Cardiac fibroblast (primary cell): ENCODE measurements around the gene C14orf132.

ENCODE experiments used
- DNase-seq, 2 donors: peaks; one replicate each; pipeline versions ENCODE4 v3.0.0 to v3.0.0-alpha.2; 2010; ENCODE audit warnings: low read depth in 2 of 2
- H3K4me3 ChIP-seq, 2 donors: replicated peaks in 1 of 2; 1 replicate in 1 of 2; 2 replicates in 1 of 2; pipeline ENCODE4 v1.5.1; 2011; ENCODE audit warnings: low read depth in 2 of 2, low read length in 2 of 2, mild to moderate bottlenecking in 2 of 2, moderate library complexity in 1 of 2
- TF ChIP-seq, protein P1 (sequence below): IDR thresholded peaks from one replicate; pipeline ENCODE4 v1.5.1; 2011; ENCODE audit warnings: low read depth, mild to moderate bottlenecking, low read length, inconsistent platforms

The C14orf132 gene

DNA sequence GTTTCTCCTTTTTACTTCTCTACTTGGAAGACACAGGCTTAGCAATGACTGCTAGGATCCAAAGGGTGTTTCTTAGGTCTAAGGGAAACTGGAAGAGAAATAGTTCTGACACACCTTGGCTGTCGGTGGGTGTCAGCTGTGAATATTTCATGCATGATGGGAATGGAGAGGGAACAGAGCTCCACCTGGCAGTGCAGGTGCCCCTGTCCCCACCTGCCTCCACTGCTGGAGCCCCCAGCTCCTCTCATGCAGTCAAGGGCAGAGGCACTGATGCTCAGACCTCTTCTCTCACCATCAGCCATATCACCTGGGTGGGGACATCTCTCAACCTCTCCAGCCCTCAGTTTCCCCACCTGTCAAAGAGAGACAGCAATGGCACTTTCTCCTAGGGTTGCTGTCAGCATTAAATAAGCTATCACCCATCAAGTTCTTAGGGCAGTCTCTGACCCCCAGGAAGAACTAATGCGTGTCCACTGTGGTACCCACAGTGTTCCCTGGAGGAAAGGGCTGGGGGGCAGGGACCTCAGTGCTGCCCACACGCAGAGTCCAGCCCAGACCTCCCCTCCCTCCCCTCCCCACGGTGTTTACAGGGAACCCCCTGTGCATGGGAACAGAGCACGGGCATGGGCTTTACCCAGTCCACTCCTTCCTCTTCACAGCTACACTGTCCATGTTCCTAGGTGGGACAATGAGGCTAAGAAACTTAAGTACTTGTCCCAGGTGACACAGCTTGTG is 69.1 kb downstream of the C14orf132 start:
- no peak for DNase-seq
- TF ChIP-seq, protein P1, sequence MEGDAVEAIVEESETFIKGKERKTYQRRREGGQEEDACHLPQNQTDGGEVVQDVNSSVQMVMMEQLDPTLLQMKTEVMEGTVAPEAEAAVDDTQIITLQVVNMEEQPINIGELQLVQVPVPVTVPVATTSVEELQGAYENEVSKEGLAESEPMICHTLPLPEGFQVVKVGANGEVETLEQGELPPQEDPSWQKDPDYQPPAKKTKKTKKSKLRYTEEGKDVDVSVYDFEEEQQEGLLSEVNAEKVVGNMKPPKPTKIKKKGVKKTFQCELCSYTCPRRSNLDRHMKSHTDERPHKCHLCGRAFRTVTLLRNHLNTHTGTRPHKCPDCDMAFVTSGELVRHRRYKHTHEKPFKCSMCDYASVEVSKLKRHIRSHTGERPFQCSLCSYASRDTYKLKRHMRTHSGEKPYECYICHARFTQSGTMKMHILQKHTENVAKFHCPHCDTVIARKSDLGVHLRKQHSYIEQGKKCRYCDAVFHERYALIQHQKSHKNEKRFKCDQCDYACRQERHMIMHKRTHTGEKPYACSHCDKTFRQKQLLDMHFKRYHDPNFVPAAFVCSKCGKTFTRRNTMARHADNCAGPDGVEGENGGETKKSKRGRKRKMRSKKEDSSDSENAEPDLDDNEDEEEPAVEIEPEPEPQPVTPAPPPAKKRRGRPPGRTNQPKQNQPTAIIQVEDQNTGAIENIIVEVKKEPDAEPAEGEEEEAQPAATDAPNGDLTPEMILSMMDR: no peak
- H3K4me3 ChIP-seq: no peak overlapping the region

DNA sequence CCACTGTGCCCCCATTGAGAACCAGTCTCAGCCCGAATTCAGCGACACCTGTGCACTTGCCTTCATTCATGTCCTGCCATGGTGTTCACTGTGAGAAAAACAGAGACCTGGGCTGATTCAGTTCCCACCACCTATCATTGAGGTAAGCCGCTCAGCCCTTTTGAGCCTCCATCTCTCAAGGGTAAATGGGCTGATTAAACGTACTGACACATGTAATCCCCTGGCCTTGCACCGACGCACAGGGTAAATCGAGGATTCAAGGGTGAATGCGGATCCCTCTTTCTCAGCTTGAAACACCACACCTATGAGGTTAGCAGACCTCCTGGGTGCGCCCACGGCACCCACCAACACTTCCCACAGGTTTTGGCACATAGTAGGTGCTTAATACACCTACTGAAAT is 69.7 kb downstream of the C14orf132 start:
- H3K4me3 ChIP-seq: no peak overlapping the region
- TF ChIP-seq, protein P1: no peak
- no peak for DNase-seq

DNA sequence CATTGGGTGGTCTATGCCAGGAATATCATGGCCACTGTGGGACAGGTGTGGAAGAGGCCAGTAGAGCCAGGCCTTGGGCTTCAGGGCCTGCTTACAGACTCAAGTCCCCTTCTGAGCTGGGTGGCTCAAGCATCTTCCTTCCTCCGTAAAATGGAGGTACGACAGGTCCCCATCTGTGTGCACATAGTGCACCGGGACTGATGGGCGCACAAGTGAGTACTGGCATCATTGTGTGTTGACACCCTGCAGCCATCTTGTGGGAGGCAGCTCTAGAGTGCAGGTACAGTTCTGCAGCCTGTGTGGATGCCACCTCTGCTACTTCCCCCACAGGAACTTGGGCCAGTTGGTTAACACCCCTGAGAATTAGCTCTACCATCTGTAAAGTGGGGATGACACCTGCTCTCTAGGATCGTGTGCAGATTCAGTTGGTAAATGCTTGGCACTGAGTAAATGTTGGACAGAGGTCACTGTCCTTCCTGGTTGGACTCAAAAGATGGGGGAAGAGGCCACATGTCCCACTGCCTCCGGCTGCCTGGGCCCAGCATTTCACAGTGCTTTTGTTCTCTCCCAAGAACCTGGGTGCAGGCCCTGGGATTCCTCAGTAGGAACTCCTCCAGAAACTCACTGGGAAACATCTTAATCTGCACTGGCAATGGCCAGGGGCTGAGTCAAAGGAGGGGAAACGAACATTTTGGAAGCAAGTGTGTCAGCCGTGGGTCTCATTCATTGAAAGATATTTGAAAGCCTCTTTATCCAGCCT is 70.6 kb downstream of the C14orf132 start:
- DNase-seq: no peak
- H3K4me3 ChIP-seq: no peak overlapping the region
- TF ChIP-seq, protein P1: no peak

DNA sequence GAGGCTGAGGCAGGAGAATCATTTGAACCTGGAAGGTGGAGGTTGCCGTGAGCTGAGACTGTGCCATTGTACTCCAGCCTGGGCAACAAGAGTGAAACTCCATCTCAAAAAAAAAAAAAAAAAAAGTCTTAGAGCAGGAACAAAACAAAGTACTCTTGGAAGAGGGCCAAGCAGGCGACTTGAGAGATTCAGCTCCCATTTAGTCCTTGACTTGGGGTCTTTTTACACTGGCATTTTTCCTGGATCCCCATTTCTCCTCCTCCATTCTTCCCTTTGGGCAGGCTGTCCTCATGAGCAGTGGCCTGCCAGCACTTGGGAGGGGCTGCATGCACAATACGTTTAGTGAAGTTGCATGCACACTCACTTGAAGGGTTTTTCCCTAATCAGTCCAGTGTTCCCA is 72.9 kb downstream of the C14orf132 start:
- no peak for DNase-seq

DNA sequence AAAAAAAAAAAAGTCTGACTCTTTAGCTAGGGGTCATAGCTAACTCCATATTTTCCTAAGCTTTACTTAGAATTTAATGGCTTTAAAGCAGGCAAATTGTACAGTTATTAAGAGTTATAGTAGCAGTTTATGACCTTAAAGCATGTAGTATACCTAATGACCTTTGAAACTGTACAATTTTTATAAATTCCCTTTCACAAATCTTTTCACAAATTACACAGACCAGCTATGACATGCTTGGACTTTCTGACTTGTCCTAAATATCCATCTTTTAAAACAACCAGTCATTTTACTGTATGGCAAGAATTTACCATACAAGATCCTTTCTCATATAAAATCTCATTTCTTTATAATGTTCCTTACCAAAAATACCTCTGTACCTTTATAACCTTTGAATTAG is 74.8 kb downstream of the C14orf132 start:
- TF ChIP-seq, protein P1: no peak
- no peak for DNase-seq
- H3K4me3 ChIP-seq: no peak overlapping the region

More for the DNA sequence above, 72.9 kb downstream of the C14orf132 start:
- TF ChIP-seq, protein P1: no peak
- H3K4me3 ChIP-seq: no peak overlapping the region

DNA sequence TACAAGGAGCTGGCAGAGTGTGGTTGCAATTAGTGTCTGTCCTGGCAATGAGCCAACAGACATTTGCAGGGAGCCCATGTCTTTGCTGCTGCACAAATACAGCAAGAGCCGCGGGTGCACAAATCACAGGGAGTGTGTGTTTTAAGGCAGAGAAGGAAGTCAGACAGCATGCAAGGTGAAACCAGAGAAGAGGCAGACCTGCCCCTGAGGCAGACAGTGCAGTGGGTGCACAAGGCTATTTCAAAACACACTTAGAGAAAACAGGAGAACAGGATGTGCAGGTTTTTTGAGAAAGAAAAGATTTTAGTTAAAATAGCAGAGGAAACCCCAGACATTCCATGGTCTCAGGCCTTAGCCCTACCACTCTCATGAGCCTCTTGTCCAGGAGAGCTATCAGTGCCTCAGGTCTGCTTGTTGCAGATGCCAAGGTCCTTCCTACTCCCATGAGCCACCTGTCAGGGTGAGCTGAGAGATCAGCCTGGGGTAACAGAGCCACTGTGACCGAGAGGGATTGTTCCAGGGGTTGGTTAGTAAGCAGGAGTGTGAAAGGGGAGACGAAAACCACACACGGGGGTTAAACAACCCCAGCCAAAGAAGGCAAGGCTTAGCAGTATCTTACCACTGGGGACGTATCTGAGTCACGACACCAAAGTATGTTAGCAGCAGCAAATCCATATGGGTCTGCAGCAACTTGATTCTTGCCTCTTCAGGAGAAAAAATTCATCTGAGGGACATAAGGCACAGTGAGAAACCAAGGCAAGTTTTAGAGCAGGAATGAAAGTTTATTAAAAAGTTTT is 78.1 kb downstream of the C14orf132 start:
- TF ChIP-seq, protein P1: no peak
- no peak overlapping the region for H3K4me3 ChIP-seq
- no peak for DNase-seq
